GM21786 (cell line): ENCODE data around the gene AMY1A.
"Not testable (repeated sequence)": the region's sequence is repeated elsewhere in the genome, so short reads cannot be mapped to it uniquely, and the experiment has no call there.

Experiments used
- ATAC-seq: cut with Tn5 transposase; IDR thresholded peaks from one replicate; pipeline ENCODE4 v1.9.1; 2021; ENCODE audit not compliant: unreplicated experiment

Gene AMY1A

GRCh38 chr1:103655460-103655859 lies at the start of gene AMY1A:
TSS of gene AMY1A (plus strand) at chr1:103655760. CDS start at chr1:103656331, 571 bp downstream.
- not testable (repeated sequence) for ATAC-seq

- ATAC-seq = no peak
Measured at GRCh38 chr1:103616362-103616761, 39.2 kb upstream of the AMY1A start.

GRCh38 chr1:103616994-103617477 lies 38.5 kb upstream of the AMY1A start, which contains the start of gene AMY2A:
TSS of gene AMY2A (plus strand) at chr1:103617427. CDS start at chr1:103617441, 14 bp downstream.
- ATAC-seq = not testable (repeated sequence)

- ATAC-seq = not testable (repeated sequence)
Measured at GRCh38 chr1:103627436-103627835, 28.1 kb upstream of the AMY1A start.

- ATAC-seq = not testable (repeated sequence)
Measured at GRCh38 chr1:103641194-103641593, 14.4 kb upstream of the AMY1A start.

- ATAC-seq = not testable (repeated sequence)
Measured at GRCh38 chr1:103643908-103644307, 11.7 kb upstream of the AMY1A start.

GRCh38 chr1:103650305-103650704 lies 5.3 kb upstream of the AMY1A start:
- not testable (repeated sequence) for ATAC-seq

- not testable (repeated sequence) for ATAC-seq
Measured at GRCh38 chr1:103650889-103651288, 4.7 kb upstream of the AMY1A start.

- not testable (repeated sequence) for ATAC-seq
Measured at GRCh38 chr1:103654133-103654532, 1.4 kb upstream of the AMY1A start.

GRCh38 chr1:103676335-103676734 lies 20.8 kb downstream of the AMY1A start:
- not testable (repeated sequence) for ATAC-seq

GRCh38 chr1:103696110-103696509 lies 40.5 kb downstream of the AMY1A start, which contains the start of gene AMY1B:
TSS of gene AMY1B (minus strand) at chr1:103696210. CDS start at chr1:103695639, 571 bp downstream.
- not testable (repeated sequence) for ATAC-seq

GRCh38 chr1:103697430-103697829 lies 41.9 kb downstream of the AMY1A start:
- not testable (repeated sequence) for ATAC-seq

GRCh38 chr1:103700669-103701068 lies 45.1 kb downstream of the AMY1A start:
- ATAC-seq = not testable (repeated sequence)

- ATAC-seq = not testable (repeated sequence)
Measured at GRCh38 chr1:103701256-103701655, 45.7 kb downstream of the AMY1A start.

- not testable (repeated sequence) for ATAC-seq
Measured at GRCh38 chr1:103707670-103708069, 52.1 kb downstream of the AMY1A start.

GRCh38 chr1:103710381-103710780 lies 54.8 kb downstream of the AMY1A start:
- ATAC-seq = not testable (repeated sequence)
